Urothelium cell line (cell line): Measurements from ENCODE around the gene MTREX.

ENCODE experiments used
- DNase-seq: peaks from one replicate; pipeline ENCODE4 v3.0.0; 2011; ENCODE audit warnings: low spot score, mixed read lengths
- FAIRE-seq: peaks from 2 replicates; lab custom pipeline; 2011; peaks lifted over from hg19 to GRCh38; lab: Jason Lieb, UNC

MTREX gene

DNA sequence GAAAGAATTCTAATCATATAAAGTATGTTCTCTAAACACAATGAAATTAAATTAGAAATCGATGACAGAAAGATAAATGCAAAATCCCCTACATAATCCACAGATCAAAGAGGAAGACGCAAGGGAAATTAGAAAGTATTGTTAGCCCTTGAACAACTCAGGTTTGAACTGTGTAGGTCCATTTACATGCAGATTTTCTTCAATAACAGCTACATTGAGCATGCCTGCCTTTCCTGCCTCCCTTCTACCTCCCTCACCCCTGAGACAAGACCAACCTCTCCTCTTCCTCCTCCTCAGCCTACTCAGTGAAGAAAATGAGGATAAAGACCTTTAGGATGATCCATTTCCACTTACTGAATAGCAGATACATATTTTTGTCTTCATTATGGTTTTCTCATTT lies 151.8 kb downstream of the MTREX start:
- no peak for DNase-seq
- FAIRE-seq, result no peak

DNA sequence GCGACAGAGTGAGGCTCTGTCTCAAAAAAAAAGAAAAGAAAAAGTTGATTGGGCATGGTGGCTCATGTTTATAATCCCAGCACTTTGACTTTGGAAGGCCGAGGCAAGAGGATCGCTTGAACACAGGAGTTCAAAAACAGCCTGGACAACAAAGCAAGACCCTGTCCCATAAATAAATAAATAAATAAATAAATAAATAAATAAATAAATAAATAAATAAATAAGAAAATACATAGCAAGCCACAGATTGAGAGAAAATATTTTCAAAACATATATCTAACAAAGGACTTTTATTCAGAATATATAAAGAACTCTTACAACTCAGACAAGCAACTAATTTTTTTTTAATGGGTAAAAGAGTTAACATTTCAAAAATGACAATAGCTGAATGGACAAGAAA lies 155.8 kb downstream of the MTREX start:
- FAIRE-seq (no peak), DNase-seq (no peak)

DNA sequence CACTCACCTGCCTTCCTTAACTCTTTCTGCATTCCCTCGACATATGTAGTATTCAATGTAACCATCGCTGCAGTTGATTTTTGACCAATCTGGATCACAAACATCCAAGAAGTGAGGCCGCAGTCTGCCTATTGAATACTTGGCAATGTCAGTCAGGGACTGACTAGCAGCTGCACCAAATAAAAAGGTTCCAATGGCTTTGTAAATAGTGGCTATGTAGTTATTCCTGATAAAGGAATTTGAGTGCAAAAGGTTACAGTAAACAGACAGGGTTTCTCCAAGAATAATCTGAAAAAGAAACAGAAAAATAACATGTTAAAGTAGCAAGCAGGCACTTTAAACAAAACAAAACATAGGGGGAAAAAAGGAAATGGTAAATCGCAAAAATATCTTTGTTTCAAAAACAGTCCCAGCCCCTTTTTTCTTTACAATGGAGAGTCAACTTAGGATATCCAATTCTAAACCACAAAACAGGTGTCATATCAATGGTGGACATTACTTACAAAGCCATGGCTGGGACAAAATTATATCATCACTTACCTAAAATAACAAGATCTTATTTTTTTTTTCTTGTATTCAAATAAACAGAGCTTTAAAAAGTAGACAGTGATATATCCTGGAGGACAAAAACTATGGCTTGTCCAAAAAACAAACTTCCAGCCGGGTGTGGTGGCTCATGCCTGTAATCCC lies 160.2 kb downstream of the MTREX start:
- DNase-seq (no peak), FAIRE-seq (no peak)

DNA sequence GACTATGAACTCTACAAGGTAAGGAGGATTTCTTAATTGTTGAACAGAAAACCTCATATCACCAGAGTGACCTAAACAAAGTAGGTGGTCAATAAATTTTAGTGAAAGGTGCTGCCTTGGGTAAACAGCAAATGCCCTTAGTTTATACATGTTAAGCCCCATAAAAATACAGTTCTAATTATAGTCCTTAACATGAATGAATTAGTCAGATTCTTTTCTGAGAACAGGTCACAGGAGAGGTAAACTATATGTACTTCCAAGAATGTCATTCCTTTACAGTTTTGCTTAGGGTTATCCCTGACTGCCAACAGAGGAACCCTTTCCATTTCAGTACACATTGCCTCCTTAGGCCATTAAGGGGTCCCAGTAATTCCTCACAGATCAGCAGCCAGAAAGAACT lies 162.1 kb downstream of the MTREX start:
- DNase-seq (no peak), FAIRE-seq (no peak)

DNA sequence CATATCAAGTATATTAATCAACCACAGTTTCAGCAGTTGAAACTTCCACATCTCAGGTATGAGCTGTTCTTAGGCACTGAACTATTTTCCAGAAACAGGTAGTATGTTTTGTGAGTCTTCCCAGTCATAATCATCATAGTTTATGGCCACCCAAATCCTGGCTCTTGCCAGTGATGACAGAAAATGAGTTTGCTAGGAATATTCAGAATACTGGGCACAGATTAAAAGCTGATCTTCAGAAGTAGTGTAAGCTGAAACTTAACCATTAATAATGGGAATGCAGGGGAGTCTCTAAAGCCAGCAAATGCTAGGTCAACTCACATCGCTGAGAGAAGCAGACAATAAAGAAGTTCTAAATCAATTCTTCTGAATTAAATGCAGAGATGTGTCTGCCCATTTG lies 162.5 kb downstream of the MTREX start:
- no peak for DNase-seq

DNA sequence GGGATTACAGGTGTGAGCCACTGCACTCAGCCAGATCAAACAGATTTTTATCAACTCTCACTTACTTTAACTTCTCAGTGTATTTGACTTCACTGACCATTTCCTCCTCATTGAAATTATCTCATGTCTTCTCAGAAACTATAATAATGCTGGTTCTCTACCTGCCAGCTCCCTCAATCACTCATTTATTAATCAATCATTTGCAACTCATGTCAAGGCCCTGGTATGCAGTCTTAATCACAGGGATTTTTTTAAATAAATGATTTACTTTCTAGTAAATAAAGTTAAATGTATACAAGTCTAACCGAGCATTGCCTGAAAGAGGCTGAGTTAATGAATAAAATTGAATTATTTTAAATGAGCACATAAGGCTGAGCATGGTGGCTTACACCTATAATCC lies 163.7 kb downstream of the MTREX start:
- DNase-seq, result no peak
- no peak for FAIRE-seq

More for the DNA sequence above, 162.5 kb downstream of the MTREX start:
- no peak for FAIRE-seq

DNA sequence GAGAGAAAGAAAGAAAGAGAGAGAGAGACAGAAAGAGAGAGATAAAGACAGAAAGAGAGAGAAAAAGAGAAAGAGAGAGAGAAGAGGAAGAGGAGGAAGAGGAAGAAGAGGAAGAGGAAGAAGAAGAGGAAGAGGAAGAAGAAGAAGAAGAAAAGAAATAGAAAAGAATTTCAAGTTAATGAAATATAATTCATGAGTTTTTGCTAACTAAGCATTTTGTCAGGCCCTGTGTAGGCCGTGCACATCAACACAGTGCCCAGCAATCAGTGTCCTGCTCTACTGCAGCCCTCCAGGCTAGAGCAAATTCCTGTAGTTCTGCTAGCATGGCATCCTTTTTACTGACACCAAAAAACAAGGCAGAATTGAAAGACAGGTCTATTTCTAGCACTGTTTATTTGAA lies 164.9 kb downstream of the MTREX start:
- FAIRE-seq, result no peak

More for the DNA sequence above, 164.9 kb downstream of the MTREX start:
- no peak for DNase-seq
